Stimulated activated naive CD8-positive, alpha-beta T cell treated with anti-CD3 and anti-CD28 coated beads, Interleukin-15, Interleukin-2, amounts not matched to agents 100 ng/mL and 50 ng/mL, for 24 hours (primary cell): ENCODE measurements around the gene EFCAB6.

Experiments
- H3K27ac Mint-ChIP-seq: one replicate; pipeline ENCODE4 v1.8.0; 2021; ENCODE audit warnings: mild to moderate bottlenecking, mixed read lengths
- H3K27me3 Mint-ChIP-seq: one replicate; pipeline ENCODE4 v1.8.0; 2021; ENCODE audit warnings: mixed read lengths
- H3K36me3 Mint-ChIP-seq: one replicate; pipeline ENCODE4 v1.8.0; 2021; ENCODE audit warnings: low read depth, mixed read lengths
- H3K4me1 Mint-ChIP-seq: one replicate; pipeline ENCODE4 v1.8.0; 2021; ENCODE audit warnings: low read depth, mixed read lengths
- H3K4me3 Mint-ChIP-seq: one replicate; pipeline ENCODE4 v1.8.0; 2021; ENCODE audit warnings: mild to moderate bottlenecking, mixed read lengths
- H3K9me3 Mint-ChIP-seq: one replicate; pipeline ENCODE4 v1.8.0; 2021; ENCODE audit warnings: mixed read lengths

EFCAB6 gene

DNA sequence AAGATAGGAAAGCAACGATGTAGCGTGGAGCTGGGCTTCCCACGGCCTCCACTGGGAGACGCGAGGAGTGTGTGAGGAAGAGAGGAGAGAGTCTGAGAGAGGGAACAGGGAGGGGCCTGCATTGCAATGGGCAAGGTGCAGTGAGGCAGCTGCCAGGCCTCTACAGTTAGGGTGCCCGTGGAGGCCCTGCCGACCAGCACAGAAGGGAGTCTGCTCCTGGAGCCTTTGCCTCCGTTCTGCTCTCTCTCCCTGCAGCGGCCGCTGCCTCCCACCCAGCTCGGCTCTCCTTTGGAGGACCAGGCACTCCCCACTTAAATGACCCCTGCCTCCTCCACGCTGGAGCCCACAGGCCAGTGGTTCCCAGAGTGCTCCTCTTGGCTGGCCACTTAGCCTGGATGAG lies 181.7 kb downstream of the EFCAB6 start:
- H3K9me3 Mint-ChIP-seq, result no peaks in the 10 kb centered on the region
- H3K4me1 Mint-ChIP-seq, result no peaks in the 10 kb centered on the region
- no peaks in the 10 kb centered on the region for H3K36me3 Mint-ChIP-seq
- no peak overlapping the region for H3K27ac Mint-ChIP-seq
- H3K4me3 Mint-ChIP-seq, result no peak overlapping the region
- no peaks in the 10 kb centered on the region for H3K27me3 Mint-ChIP-seq

DNA sequence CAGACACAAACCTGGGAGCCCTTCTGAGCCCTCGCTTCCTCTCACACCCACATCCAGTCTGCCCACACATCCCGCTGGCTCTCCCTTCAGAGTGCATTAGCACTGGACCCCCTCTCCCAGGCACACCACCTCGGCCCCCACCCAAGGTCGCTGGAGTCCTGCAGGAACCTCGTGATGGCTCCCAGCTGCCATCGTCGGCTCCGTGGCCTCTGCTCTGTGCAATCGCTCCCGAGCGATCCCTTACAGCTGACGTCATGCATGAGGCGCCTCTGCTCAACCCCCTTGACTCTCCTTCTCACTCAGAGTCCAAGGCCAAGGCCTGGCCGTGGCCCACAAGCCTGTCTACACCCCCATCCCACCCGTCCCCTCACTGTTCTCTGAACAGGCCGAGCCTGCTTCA lies 183.9 kb downstream of the EFCAB6 start:
- H3K4me1 Mint-ChIP-seq, result no peaks in the 10 kb centered on the region
- no peak overlapping the region for H3K27ac Mint-ChIP-seq
- H3K36me3 Mint-ChIP-seq, result no peaks in the 10 kb centered on the region
- no peaks in the 10 kb centered on the region for H3K27me3 Mint-ChIP-seq
- no peak overlapping the region for H3K4me3 Mint-ChIP-seq
- H3K9me3 Mint-ChIP-seq, result no peaks in the 10 kb centered on the region

GRCh38 chr22:43627485-43628213 lies 184.5 kb downstream of the EFCAB6 start:
- H3K27me3 Mint-ChIP-seq, result no peaks in the 10 kb centered on the region
- no peak overlapping the region for H3K27ac Mint-ChIP-seq
- no peaks in the 10 kb centered on the region for H3K9me3 Mint-ChIP-seq
- no peak overlapping the region for H3K4me3 Mint-ChIP-seq
- no peaks in the 10 kb centered on the region for H3K4me1 Mint-ChIP-seq
- H3K36me3 Mint-ChIP-seq, result no peaks in the 10 kb centered on the region

DNA sequence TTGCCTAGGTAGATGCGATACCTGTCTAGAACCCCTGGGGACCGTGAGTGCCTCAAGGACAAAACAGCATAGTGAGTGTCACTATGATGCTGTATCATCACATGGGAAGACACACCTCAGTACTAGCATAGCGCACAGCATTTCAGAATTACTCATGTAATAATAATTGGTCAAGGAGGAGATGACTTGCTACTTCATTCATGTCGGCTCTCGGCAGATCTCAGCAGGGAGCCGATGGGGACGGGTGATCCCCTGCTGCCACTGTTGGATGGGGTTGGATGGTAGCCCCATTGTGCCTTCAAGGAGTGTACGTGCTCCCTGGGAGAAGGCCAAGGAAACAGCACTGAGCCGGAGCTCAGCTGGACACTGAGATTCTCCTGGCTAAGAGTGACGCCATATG lies 186.9 kb downstream of the EFCAB6 start:
- Mint-ChIP-seq H3K36me3 (no peaks in the 10 kb centered on the region), H3K9me3 (no peaks in the 10 kb centered on the region), H3K27me3 (peaks cover 4% of the 10 kb centered on the region)

DNA sequence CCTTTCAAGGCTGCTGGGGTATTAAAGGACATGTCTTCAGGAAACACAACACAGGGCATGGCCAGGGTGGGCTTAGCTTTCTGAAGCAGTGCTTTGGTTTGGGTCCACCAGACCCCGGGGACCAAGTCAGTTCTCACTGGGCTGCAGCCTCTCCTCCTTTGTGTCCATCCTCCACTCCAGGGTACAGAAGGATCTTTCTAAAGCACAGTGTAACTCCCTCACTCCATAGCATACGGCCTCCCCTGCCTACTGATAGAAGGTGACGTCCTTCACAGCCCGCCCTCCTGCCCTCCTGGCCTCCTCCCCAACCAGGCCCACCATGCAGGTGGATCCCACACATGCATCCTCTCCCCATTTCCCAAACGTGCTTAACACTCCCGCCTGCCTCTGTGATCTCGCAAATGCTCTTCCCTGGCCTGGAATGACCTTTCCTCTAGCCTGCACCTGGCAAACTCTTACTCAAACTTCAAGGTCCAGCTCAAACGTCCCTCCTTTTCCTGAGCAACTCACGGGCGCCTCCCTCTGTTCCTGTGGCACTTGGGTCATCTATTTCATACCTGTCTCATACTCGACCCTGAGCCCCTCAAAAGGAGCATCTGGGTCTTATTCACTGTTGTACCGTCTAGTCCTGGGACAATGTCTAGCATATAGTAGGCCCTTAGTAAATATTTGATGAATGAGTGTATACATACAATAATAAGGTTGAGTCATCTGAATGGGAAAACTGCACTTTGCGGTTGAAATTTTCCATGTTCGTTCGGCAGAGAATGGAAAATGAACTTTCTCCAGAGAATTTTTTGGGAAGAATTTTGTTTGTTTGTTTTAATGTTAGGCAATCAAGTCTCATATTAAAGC lies 187.7 kb downstream of the EFCAB6 start:
- H3K9me3 Mint-ChIP-seq, result peaks cover 3% of the 10 kb centered on the region
- H3K4me3 Mint-ChIP-seq, result no peak overlapping the region
- no peak overlapping the region for H3K27ac Mint-ChIP-seq
- peaks cover 8% of the 10 kb centered on the region for H3K27me3 Mint-ChIP-seq
- no peaks in the 10 kb centered on the region for H3K36me3 Mint-ChIP-seq
- no peaks in the 10 kb centered on the region for H3K4me1 Mint-ChIP-seq

More for the DNA sequence above, 186.9 kb downstream of the EFCAB6 start:
- Mint-ChIP-seq H3K27ac (no peak overlapping the region), H3K4me1 (no peaks in the 10 kb centered on the region), H3K4me3 (no peak overlapping the region)

GRCh38 chr22:43622886-43623285 lies 189.2 kb downstream of the EFCAB6 start:
- Mint-ChIP-seq H3K36me3 (no peaks in the 10 kb centered on the region), H3K27ac (no peak overlapping the region), H3K4me3 (no peak overlapping the region), H3K4me1 (no peaks in the 10 kb centered on the region), H3K9me3 (peaks cover 8% of the 10 kb centered on the region), H3K27me3 (peaks cover 15% of the 10 kb centered on the region)

- Mint-ChIP-seq H3K27me3 (peaks cover 24% of the 10 kb centered on the region), H3K4me3 (no peak overlapping the region), H3K36me3 (no peaks in the 10 kb centered on the region), H3K9me3 (peaks cover 8% of the 10 kb centered on the region), H3K4me1 (no peaks in the 10 kb centered on the region), H3K27ac (no peak overlapping the region)
Observed at GRCh38 chr22:43620197-43620596, 191.9 kb downstream of the EFCAB6 start.

DNA sequence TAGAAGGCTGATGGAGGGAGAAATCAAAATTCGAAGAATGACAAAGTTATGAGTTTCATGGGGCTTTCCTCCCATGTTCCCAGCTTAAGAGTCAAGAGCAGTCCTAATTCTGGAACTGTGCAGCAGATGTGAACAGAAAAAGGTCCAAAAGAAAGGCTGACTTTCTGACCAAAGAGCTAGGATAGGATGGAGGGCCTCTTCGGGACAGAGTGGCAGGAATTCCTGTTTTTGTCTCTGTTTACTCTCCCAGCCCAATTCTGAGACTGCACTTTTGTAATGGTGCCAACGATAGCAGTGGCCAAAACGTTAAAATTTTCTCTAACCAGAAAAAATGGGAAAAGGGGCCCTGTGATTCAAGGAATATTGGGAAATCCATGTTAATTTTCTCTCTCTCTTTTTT lies 193.6 kb downstream of the EFCAB6 start:
- H3K4me1 Mint-ChIP-seq, result no peaks in the 10 kb centered on the region
- peaks cover 8% of the 10 kb centered on the region for H3K9me3 Mint-ChIP-seq
- peaks cover 24% of the 10 kb centered on the region for H3K27me3 Mint-ChIP-seq
- H3K27ac Mint-ChIP-seq, result no peak overlapping the region
- H3K4me3 Mint-ChIP-seq, result no peak overlapping the region
- no peaks in the 10 kb centered on the region for H3K36me3 Mint-ChIP-seq

- Mint-ChIP-seq H3K27ac (no peak overlapping the region), H3K4me3 (no peak overlapping the region), H3K4me1 (no peaks in the 10 kb centered on the region), H3K27me3 (peaks cover 32% of the 10 kb centered on the region), H3K9me3 (peaks cover 8% of the 10 kb centered on the region), H3K36me3 (no peaks in the 10 kb centered on the region)
Observed at GRCh38 chr22:43616645-43617044, 195.5 kb downstream of the EFCAB6 start.

GRCh38 chr22:43600265-43600664 lies 211.8 kb downstream of the EFCAB6 start:
- H3K36me3 Mint-ChIP-seq, result no peaks in the 10 kb centered on the region
- H3K4me3 Mint-ChIP-seq, result no peak overlapping the region
- H3K9me3 Mint-ChIP-seq, result peaks cover 3% of the 10 kb centered on the region
- no peak overlapping the region for H3K27ac Mint-ChIP-seq
- H3K4me1 Mint-ChIP-seq, result no peaks in the 10 kb centered on the region
- peaks cover 4% of the 10 kb centered on the region for H3K27me3 Mint-ChIP-seq

DNA sequence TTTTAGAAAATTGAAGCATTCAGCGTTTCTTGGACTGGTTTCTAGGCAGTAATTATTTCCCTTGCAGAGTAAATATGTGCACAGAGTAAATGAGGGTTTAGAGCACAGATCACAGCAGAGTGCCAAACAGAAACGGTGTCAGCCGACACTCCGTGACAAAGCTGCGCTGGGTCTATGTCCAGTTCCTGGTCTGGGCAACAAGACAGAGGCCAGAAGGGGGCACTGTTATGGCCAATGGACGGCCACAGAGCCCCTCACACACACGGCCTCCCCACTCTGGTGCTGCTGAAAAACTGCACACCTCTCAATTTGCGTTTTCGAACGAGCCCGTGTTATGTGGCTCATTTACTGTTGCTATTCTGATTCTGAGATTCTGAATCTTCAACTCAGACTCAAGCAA lies 219.6 kb downstream of the EFCAB6 start:
- H3K27me3 Mint-ChIP-seq, result peaks cover 36% of the 10 kb centered on the region
- H3K9me3 Mint-ChIP-seq, result peaks cover 14% of the 10 kb centered on the region
- H3K4me3 Mint-ChIP-seq, result no peak overlapping the region

DNA sequence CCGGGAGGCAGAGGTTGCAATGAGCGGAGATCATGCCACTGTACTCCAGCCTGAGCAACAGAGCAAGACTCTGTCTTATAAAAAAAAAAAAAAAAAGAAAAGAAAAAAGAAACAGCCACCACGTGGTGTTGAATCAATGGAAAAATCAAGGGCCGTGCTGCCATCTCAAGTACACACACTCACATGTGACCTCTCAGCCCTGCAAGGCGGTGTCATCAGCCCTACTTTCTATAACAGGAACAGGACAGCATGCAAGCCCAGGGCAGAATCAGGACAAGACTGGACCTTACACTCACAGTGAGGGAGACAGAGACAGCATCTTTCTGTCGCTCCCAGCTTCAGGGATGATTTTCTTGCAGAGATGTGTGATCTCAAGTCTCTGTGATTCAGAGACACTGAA lies 220.7 kb downstream of the EFCAB6 start:
- H3K27me3 Mint-ChIP-seq, result peaks cover 36% of the 10 kb centered on the region
- H3K9me3 Mint-ChIP-seq, result peaks cover 14% of the 10 kb centered on the region
- no peaks in the 10 kb centered on the region for H3K4me1 Mint-ChIP-seq
- no peaks in the 10 kb centered on the region for H3K36me3 Mint-ChIP-seq
- H3K27ac Mint-ChIP-seq, result no peak overlapping the region
- H3K4me3 Mint-ChIP-seq, result no peak overlapping the region

More for the DNA sequence above, 219.6 kb downstream of the EFCAB6 start:
- no peaks in the 10 kb centered on the region for H3K4me1 Mint-ChIP-seq
- no peaks in the 10 kb centered on the region for H3K36me3 Mint-ChIP-seq
- no peak overlapping the region for H3K27ac Mint-ChIP-seq

- Mint-ChIP-seq H3K4me3 (no peak overlapping the region), H3K9me3 (peaks cover 8% of the 10 kb centered on the region), H3K27me3 (peaks cover 26% of the 10 kb centered on the region), H3K27ac (no peak overlapping the region), H3K4me1 (no peaks in the 10 kb centered on the region), H3K36me3 (no peaks in the 10 kb centered on the region)
Observed at GRCh38 chr22:43587574-43587973, 224.5 kb downstream of the EFCAB6 start.

DNA sequence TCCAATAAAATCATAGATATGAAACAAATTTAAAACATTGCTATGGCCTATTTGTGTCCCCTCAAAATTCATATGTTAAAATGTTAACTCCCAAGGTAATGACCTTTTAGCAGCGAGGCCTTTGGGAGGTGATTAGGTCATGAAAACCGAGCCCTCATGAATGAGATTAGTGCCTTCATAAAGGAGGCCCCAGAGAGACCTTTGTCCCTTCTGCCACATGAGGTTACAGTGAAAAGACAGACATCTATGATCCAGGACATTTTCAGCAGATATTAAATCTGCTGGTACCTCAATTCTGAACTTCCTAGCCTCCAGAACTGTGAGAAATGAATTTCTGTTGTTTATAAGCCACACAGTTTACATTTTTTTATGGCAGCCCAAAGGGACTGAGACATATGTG lies 228.6 kb downstream of the EFCAB6 start:
- Mint-ChIP-seq H3K4me3 (no peak overlapping the region), H3K27ac (no peak overlapping the region), H3K4me1 (no peaks in the 10 kb centered on the region), H3K36me3 (no peaks in the 10 kb centered on the region), H3K27me3 (peaks cover 17% of the 10 kb centered on the region), H3K9me3 (peaks cover 14% of the 10 kb centered on the region)

DNA sequence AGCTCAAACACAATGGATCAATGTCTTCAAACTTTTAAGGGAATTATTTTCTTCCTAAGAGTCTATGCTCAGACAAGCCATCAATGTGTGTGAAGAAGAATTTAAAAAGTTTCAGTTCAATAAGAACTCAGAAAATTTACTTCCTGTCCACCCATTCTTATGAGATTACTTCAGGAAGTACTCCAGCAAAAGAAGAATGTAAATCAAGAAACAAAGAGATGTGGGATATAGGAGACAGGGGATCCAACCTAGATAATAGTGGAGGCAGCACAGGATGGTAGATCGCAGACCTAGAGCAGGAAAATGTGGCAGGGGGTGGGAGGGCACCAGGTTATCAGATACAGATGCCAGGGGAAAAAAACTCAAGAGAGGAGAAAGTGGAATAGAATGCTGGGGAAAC lies 229.7 kb downstream of the EFCAB6 start:
- no peak overlapping the region for H3K27ac Mint-ChIP-seq
- H3K4me3 Mint-ChIP-seq, result no peak overlapping the region
- peaks cover 14% of the 10 kb centered on the region for H3K9me3 Mint-ChIP-seq
- H3K4me1 Mint-ChIP-seq, result no peaks in the 10 kb centered on the region
- H3K36me3 Mint-ChIP-seq, result no peaks in the 10 kb centered on the region
- peaks cover 17% of the 10 kb centered on the region for H3K27me3 Mint-ChIP-seq
